GM12865 (cell line): ENCODE measurements around the gene UST.

Experiments
- DNase-seq: peaks from one replicate; pipeline ENCODE4 v3.0.0; 2010; ENCODE audit warnings: low read depth
- H3K4me3 ChIP-seq: 2 replicates; pipeline ENCODE4 v1.5.1; 2011; ENCODE audit warnings: mild to moderate bottlenecking, low read depth, low read length, control low read depth
- CTCF ChIP-seq: IDR thresholded peaks from 2 replicates; pipeline ENCODE4 v1.5.1; 2011; ENCODE audit warnings: low read length, control low read depth, low read depth, inconsistent platforms; ENCODE audit not compliant: insufficient read depth; ENCODE audit errors: missing control alignments

UST gene

GRCh38 chr6:149064001-149064659, 317.3 kb downstream of the UST start:
- no peak for TF ChIP-seq CTCF
- DNase-seq = no peak
- H3K4me3 ChIP-seq = no peak overlapping the region

GRCh38 chr6:149064660-149065015, 317.8 kb downstream of the UST start:
- H3K4me3 ChIP-seq = no peak overlapping the region
- DNase-seq = no peak
- TF ChIP-seq CTCF = no peak

GRCh38 chr6:149065121-149065520, 318.3 kb downstream of the UST start:
- no peak overlapping the region for H3K4me3 ChIP-seq
- TF ChIP-seq CTCF = no peak
- no peak for DNase-seq

- peak; percentile 92 for DNase-seq
- H3K4me3 ChIP-seq = no peak overlapping the region; the same call in 1 of the 2 replicates
- TF ChIP-seq CTCF = no peak
Observed at GRCh38 chr6:149065658-149066556, 319.1 kb downstream of the UST start.

GRCh38 chr6:149071997-149072396, 325.2 kb downstream of the UST start:
- no peak overlapping the region for H3K4me3 ChIP-seq
- DNase-seq = no peak
- no peak for TF ChIP-seq CTCF

- no peak for DNase-seq
- TF ChIP-seq CTCF = no peak
- no peak overlapping the region for H3K4me3 ChIP-seq
Observed at GRCh38 chr6:149074832-149075258, 328.0 kb downstream of the UST start.
